IMR-90 (cell line): ENCODE measurements around the gene SLC17A9. TPM values are rescaled to one million over a fixed set of nuclear protein-coding genes. Genes with fewer than 3 reads are reported as not detected.

Experiments used
- ATAC-seq: fragments of 200-7000 bp; cut with Tn5 transposase; 2 replicates; pipeline ENCODE4 v1.9.1; 2020; ENCODE audit warnings: low read depth, mild to moderate bottlenecking, moderate library complexity
- BruUV-seq: library from RNA; stranded (reverse); fragments of 400-500 nt; replicated peaks from 2 replicates; lab custom pipeline; 2021; lab: Mats Ljungman, UMichigan
- CTCF ChIA-PET: fragments of 300-600 bp; formaldehyde crosslinking; extraction: SDS; loops from one replicate; lab custom pipeline; 2021; ENCODE audit warnings: antibody characterized with exemption; lab: Yijun Ruan, JAX
- POLR2A ChIA-PET: fragments of 300-600 bp; sonication (Branson Sonifier 250); formaldehyde crosslinking; loops from one replicate; lab custom pipeline; 2022; ENCODE audit warnings: antibody characterized with exemption; ENCODE audit not compliant: unreplicated experiment; lab: Charles Lee
- DNase-seq: peaks from one replicate; pipeline ENCODE4 v3.0.0; 2013
- H2AFZ ChIP-seq: replicated peaks from 2 replicates; pipeline ENCODE3; 2013; ENCODE audit warnings: low read length, mild to moderate bottlenecking; ENCODE audit not compliant: poor library complexity
- H2AK5ac ChIP-seq: 2 replicates; pipeline ENCODE4 v1.6.1; 2013; ENCODE audit warnings: low read depth, low read length, inconsistent platforms
- H2AK9ac ChIP-seq: replicated peaks from 2 replicates; pipeline ENCODE3; 2013; ENCODE audit warnings: mild to moderate bottlenecking, low read depth, low read length, moderate library complexity; ENCODE audit not compliant: poor library complexity
- H2BK120ac ChIP-seq: 2 replicates; pipeline ENCODE4 v1.6.1; 2013; ENCODE audit warnings: low read depth, low read length, inconsistent platforms
- H2BK15ac ChIP-seq: 3 replicates; pipeline ENCODE4 v1.6.1; 2013; ENCODE audit warnings: low read depth, low read length, inconsistent platforms
- H2BK20ac ChIP-seq: 2 replicates; pipeline ENCODE4 v1.6.1; 2013; ENCODE audit warnings: low read depth, mild to moderate bottlenecking, inconsistent platforms, low read length, moderate library complexity
- H2BK5ac ChIP-seq: 2 replicates; pipeline ENCODE4 v1.6.1; 2013; ENCODE audit warnings: mild to moderate bottlenecking, low read depth, low read length, inconsistent platforms; ENCODE audit not compliant: poor library complexity, severe bottlenecking
- H3K14ac ChIP-seq: replicated peaks from 2 replicates; pipeline ENCODE4 v1.6.1; 2013; ENCODE audit warnings: low read depth, low read length, inconsistent platforms
- H3K18ac ChIP-seq: 2 replicates; pipeline ENCODE4 v1.6.1; 2013; ENCODE audit warnings: low read depth, low read length, control low read depth
- H3K23ac ChIP-seq: 2 replicates; pipeline ENCODE4 v1.6.1; 2013; ENCODE audit warnings: low read depth, low read length, inconsistent platforms
- H3K27ac ChIP-seq: 2 replicates; pipeline ENCODE4 v1.5.1; 2013; ENCODE audit warnings: mild to moderate bottlenecking, control low read depth, low read length; ENCODE audit not compliant: insufficient read depth
- H3K27me3 ChIP-seq: 2 replicates; pipeline ENCODE4 v1.6.1; 2013; ENCODE audit warnings: low read length; ENCODE audit not compliant: control insufficient read depth, insufficient read depth
- H3K36me3 ChIP-seq: 2 replicates; pipeline ENCODE4 v1.6.1; 2013; ENCODE audit warnings: low read length, mixed read lengths; ENCODE audit not compliant: control insufficient read depth, insufficient read depth
- H3K4ac ChIP-seq: 2 replicates; pipeline ENCODE4 v1.6.1; 2013; ENCODE audit warnings: low read depth, low read length, inconsistent platforms
- H3K4me1 ChIP-seq: 2 replicates; pipeline ENCODE4 v1.6.1; 2013; ENCODE audit warnings: low read length, mixed read lengths; ENCODE audit not compliant: control insufficient read depth, insufficient read depth
- H3K4me2 ChIP-seq: 2 replicates; pipeline ENCODE4 v1.6.1; 2013; ENCODE audit warnings: low read depth, mild to moderate bottlenecking, control low read depth, low read length, moderate library complexity
- H3K4me3 ChIP-seq: 2 replicates; pipeline ENCODE4 v1.5.1; 2013; ENCODE audit warnings: low read depth, mild to moderate bottlenecking, control low read depth, low read length, moderate library complexity; ENCODE audit not compliant: insufficient read depth
- H3K56ac ChIP-seq: 2 replicates; pipeline ENCODE4 v1.6.1; 2013; ENCODE audit warnings: low read length, inconsistent platforms; ENCODE audit not compliant: insufficient read depth; ENCODE audit errors: extremely low read depth
- H3K79me1 ChIP-seq, 2 experiments: 2 replicates each; pipeline ENCODE4 v1.6.1; 2013; ENCODE audit warnings: low read length in 2 of 2, inconsistent platforms in 1 of 2, low read depth in 1 of 2
- H3K9ac ChIP-seq: 2 replicates; pipeline ENCODE4 v1.6.1; 2013; ENCODE audit warnings: low read depth, low read length, control low read depth
- H3K9me1 ChIP-seq: 2 replicates; pipeline ENCODE4 v1.6.1; 2013; ENCODE audit warnings: low read length, inconsistent platforms; ENCODE audit not compliant: insufficient read depth
- H3K9me3 ChIP-seq: 2 replicates; pipeline ENCODE4 v1.6.1; 2013; ENCODE audit warnings: low read length; ENCODE audit not compliant: control insufficient read depth, insufficient read depth
- H4K20me1 ChIP-seq: 2 replicates; pipeline ENCODE4 v1.6.1; 2013; ENCODE audit warnings: low read length, inconsistent platforms; ENCODE audit not compliant: insufficient read depth
- H4K5ac ChIP-seq: 2 replicates; pipeline ENCODE4 v1.6.1; 2013; ENCODE audit warnings: mild to moderate bottlenecking, low read depth, low read length, control low read depth
- H4K8ac ChIP-seq, 2 experiments: 2 replicates each; pipeline ENCODE4 v1.6.1; 2013; ENCODE audit warnings: low read depth in 2 of 2, low read length in 2 of 2, control low read depth in 1 of 2, inconsistent platforms in 1 of 2
- H4K91ac ChIP-seq: 2 replicates; pipeline ENCODE4 v1.6.1; 2013; ENCODE audit warnings: low read depth, low read length, inconsistent platforms; ENCODE audit not compliant: insufficient read depth
- BHLHE40 ChIP-seq: fragments of 150-350 bp; IDR thresholded peaks from 2 replicates; pipeline ENCODE4 v1.6.1; 2016; ENCODE audit warnings: mild to moderate bottlenecking, low read depth, low read length
- CHD1 ChIP-seq: IDR thresholded peaks from 2 replicates; pipeline ENCODE4 v1.6.1; 2012; ENCODE audit warnings: low read depth, low read length, improper control_type of control experiment
- FOS ChIP-seq: fragments of 150-350 bp; IDR thresholded peaks from 2 replicates; pipeline ENCODE4 v1.6.1; 2016; ENCODE audit warnings: low read depth, low read length
- MAFK ChIP-seq: IDR thresholded peaks from 2 replicates; pipeline ENCODE4 v1.6.1; 2012; ENCODE audit warnings: low read depth, low read length, improper control_type of control experiment
- MXI1 ChIP-seq: IDR thresholded peaks from 2 replicates; pipeline ENCODE4 v1.6.1; 2012; ENCODE audit warnings: low read depth, mild to moderate bottlenecking, low read length, moderate library complexity, borderline replicate concordance
- NFE2L2 ChIP-seq: fragments of 150-350 bp; IDR thresholded peaks from 2 replicates; pipeline ENCODE4 v1.6.1; 2016; ENCODE audit warnings: low read depth, mild to moderate bottlenecking, low read length
- POLR2A ChIP-seq: IDR thresholded peaks from 2 replicates; pipeline ENCODE4 v1.6.1; 2012; ENCODE audit warnings: mild to moderate bottlenecking, low read depth, low read length
- RAD21 ChIP-seq: IDR thresholded peaks from 2 replicates; pipeline ENCODE4 v1.6.1; 2012; ENCODE audit warnings: low read length, improper control_type of control experiment
- RCOR1 ChIP-seq: IDR thresholded peaks from 2 replicates; pipeline ENCODE4 v1.6.1; 2012; ENCODE audit warnings: mild to moderate bottlenecking, low read length, improper control_type of control experiment; ENCODE audit not compliant: insufficient replicate concordance
- RFX5 ChIP-seq: IDR thresholded peaks from 2 replicates; pipeline ENCODE4 v1.8.0; 2012; ENCODE audit warnings: low read depth, mild to moderate bottlenecking, low read length, moderate library complexity
- SMC3 ChIP-seq: fragments of 150-350 bp; IDR thresholded peaks from 2 replicates; pipeline ENCODE4 v1.6.1; 2016; ENCODE audit warnings: low read depth, mild to moderate bottlenecking, antibody characterized with exemption, low read length, moderate library complexity
- WGBS, 2 experiments: methylation state at CpG; one replicate each; pipeline versions ENCODE4 v1.1.5 to v1.1.7; 2013; ENCODE audit warnings: missing lambda C conversion rate in 2 of 2; ENCODE audit not compliant: insufficient read length in 1 of 2; ENCODE audit errors: extremely low coverage in 2 of 2; 5-methylcytosine and 5-hydroxymethylcytosine counted together
- dilution Hi-C: fragments of 300-500 bp; cut with HindIII; formaldehyde crosslinking; loops from one replicate; pipeline ENCODE4 v1.14.3; 2018; ENCODE audit warnings: low sequenced_read_pairs; ENCODE audit not compliant: unreplicated experiment
- in situ Hi-C: fragments of 300-500 bp; cut with MboI; formaldehyde crosslinking; loops from 3 replicates; pipeline ENCODE4 v1.14.3; 2019; ENCODE audit warnings: low sequenced_read_pairs, inconsistent platforms, mixed read lengths
- intact Hi-C: fragments of 100-400 bp; cut with micrococcal nuclease; formaldehyde crosslinking; loops from 2 replicates; pipeline ENCODE4 v1.10.0; 2022
- polyA plus RNA-seq, 3 experiments: library from polyadenylated mRNA; depleted of rRNA; stranded (reverse); fragments of >200 nt; gene quantifications; 2 replicates each; pipeline ENCODE4 v1.2.3, GENCODE V29; 2012; ENCODE audit warnings: low replicate concordance in 1 of 3
- total RNA-seq: library from RNA; depleted of rRNA; stranded (reverse); fragments of >200 nt; gene quantifications from 2 replicates; pipeline ENCODE4 v1.2.3, GENCODE V29; 2012
- TF ChIP-seq, protein P1 (sequence below): conservative IDR thresholded peaks from 2 replicates; pipeline ENCODE4 v1.5.1; 2012; ENCODE audit warnings: mild to moderate bottlenecking, low read depth, low read length, improper control_type of control experiment
- TF ChIP-seq, protein P2 (sequence below): fragments of 150-350 bp; IDR thresholded peaks from 2 replicates; pipeline ENCODE4 v1.6.1; 2016; ENCODE audit warnings: low read depth, mild to moderate bottlenecking, low read length, moderate library complexity, borderline replicate concordance
- TF ChIP-seq, protein P3 (sequence below): fragments of 150-350 bp; IDR thresholded peaks from 2 replicates; pipeline ENCODE4 v1.6.1; 2017; ENCODE audit warnings: mild to moderate bottlenecking, antibody characterized with exemption, low read length, low read depth

The SLC17A9 gene
- total and polyA plus RNA-seq, 2 of the 4 experiments (the other 2 are of a cell fraction) = 2.2 to 14.4 TPM

DNA sequence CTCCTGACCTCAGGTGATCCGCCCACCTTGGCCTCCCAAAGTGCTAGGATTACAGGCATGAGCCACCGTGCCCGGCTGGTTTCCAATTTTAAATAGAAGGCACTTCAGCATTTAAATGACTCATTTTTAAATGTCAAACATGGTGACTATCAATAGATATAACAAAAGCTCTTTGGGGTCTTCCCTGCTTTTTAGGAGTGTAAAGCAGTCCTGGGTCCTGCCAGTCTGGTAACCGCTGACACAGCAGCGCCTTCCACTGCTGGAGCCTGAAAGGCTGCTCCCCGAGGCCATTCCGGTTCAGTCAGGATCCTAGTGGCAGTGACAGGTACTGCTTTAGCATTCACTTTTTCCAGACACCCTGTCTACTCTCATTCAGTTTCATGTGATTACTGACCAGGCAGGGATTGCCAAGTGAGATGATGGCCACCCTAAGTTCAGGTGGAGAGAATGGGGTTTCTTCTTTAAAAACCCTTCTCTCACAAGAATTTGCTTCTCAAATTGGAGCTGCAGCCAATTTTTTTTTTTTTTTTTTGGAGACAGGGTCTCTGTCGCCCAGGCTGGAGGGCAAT is 31.3 kb upstream of the SLC17A9 start:
- Histone ChIP-seq H3K36me3 (no peaks in the 10 kb centered on the region), H3K9me3 (no peaks in the 10 kb centered on the region), H3K23ac (no peak overlapping the region), H3K27ac (no peak overlapping the region), H2BK120ac (no peak overlapping the region), H4K91ac (no peak overlapping the region), H2AK9ac (no peak overlapping the region), H3K14ac (no peak overlapping the region), H2AK5ac (no peak overlapping the region), H4K8ac (no peak overlapping the region), H2AFZ (no peak overlapping the region), H4K20me1 (peaks cover 94% of the 10 kb centered on the region), H2BK20ac (no peak overlapping the region), H2BK5ac (no peak overlapping the region), H3K9ac (no peak overlapping the region), H3K18ac (no peak overlapping the region), H3K4ac (no peak overlapping the region), H2BK15ac (no peak overlapping the region), H3K56ac (no peak overlapping the region), H4K5ac (no peak overlapping the region), H3K4me3 (no peak overlapping the region), H3K27me3 (no peaks in the 10 kb centered on the region), H3K4me1 (peaks cover 19% of the 10 kb centered on the region), H3K4me2 (no peak overlapping the region), H3K79me1 (peaks cover 0 to 74% of the 10 kb centered on the region in 2 experiments; a peak in 2 of 4 replicates), H3K9me1 (peaks cover 25% of the 10 kb centered on the region)
- in situ Hi-C loops (no loop called here), intact Hi-C loops (no loop called here), dilution Hi-C loops (no loop called here)
- no peak for TF ChIP-seq POLR2A
- TF ChIP-seq CHD1 = no peak
- TF ChIP-seq FOS = no peak
- no peak for TF ChIP-seq NFE2L2
- TF ChIP-seq MAFK = peak; percentile 85
- TF ChIP-seq, protein P1, sequence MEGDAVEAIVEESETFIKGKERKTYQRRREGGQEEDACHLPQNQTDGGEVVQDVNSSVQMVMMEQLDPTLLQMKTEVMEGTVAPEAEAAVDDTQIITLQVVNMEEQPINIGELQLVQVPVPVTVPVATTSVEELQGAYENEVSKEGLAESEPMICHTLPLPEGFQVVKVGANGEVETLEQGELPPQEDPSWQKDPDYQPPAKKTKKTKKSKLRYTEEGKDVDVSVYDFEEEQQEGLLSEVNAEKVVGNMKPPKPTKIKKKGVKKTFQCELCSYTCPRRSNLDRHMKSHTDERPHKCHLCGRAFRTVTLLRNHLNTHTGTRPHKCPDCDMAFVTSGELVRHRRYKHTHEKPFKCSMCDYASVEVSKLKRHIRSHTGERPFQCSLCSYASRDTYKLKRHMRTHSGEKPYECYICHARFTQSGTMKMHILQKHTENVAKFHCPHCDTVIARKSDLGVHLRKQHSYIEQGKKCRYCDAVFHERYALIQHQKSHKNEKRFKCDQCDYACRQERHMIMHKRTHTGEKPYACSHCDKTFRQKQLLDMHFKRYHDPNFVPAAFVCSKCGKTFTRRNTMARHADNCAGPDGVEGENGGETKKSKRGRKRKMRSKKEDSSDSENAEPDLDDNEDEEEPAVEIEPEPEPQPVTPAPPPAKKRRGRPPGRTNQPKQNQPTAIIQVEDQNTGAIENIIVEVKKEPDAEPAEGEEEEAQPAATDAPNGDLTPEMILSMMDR = peak; percentile 58
- TF ChIP-seq MXI1 = no peak
- no peak for TF ChIP-seq RCOR1
- TF ChIP-seq, protein P2, sequence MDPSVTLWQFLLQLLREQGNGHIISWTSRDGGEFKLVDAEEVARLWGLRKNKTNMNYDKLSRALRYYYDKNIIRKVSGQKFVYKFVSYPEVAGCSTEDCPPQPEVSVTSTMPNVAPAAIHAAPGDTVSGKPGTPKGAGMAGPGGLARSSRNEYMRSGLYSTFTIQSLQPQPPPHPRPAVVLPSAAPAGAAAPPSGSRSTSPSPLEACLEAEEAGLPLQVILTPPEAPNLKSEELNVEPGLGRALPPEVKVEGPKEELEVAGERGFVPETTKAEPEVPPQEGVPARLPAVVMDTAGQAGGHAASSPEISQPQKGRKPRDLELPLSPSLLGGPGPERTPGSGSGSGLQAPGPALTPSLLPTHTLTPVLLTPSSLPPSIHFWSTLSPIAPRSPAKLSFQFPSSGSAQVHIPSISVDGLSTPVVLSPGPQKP = no peak
- TF ChIP-seq RFX5 = 0 out of 2 replicates have a peak, but pooled peaks have one; percentile 31
- TF ChIP-seq, protein P3, sequence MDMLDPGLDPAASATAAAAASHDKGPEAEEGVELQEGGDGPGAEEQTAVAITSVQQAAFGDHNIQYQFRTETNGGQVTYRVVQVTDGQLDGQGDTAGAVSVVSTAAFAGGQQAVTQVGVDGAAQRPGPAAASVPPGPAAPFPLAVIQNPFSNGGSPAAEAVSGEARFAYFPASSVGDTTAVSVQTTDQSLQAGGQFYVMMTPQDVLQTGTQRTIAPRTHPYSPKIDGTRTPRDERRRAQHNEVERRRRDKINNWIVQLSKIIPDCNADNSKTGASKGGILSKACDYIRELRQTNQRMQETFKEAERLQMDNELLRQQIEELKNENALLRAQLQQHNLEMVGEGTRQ = no peak
- peak; percentile 51 for TF ChIP-seq RAD21
- TF ChIP-seq SMC3 = no peak; the same call in 1 of the 2 replicates
- no peak for TF ChIP-seq BHLHE40
- peak; percentile 27; the same call in 1 of the 2 replicates for ATAC-seq
- DNase-seq = peak; percentile 53
- ChIA-PET CTCF (interaction anchor here (1.5 kb wide), 1 partner anchor 14 kb away, joined by 4 read pairs; no protein-coding TSS in a partner anchor), POLR2A (no interaction called here)
- BruUV-seq = no TSS peak
- WGBS, 2 experiments = 77% methylated on average over 4 of the region's 8 CpGs; no CpG with 5 or more reads in 1 of the 2 experiments
